Osteoblast (primary cell): Measurements from ENCODE around the gene OPN4. TPM values are rescaled to one million over a fixed set of nuclear protein-coding genes. Genes with fewer than 3 reads are reported as not detected.
A peak's percentile ranks its signal among the peaks of the same experiment; 100 is the strongest.

Experiments
- DNase-seq: peaks from one replicate; pipeline ENCODE4 v3.0.0; 2011; ENCODE audit warnings: low spot score, mixed read lengths; ENCODE audit not compliant: insufficient read length; ENCODE audit errors: missing footprints
- H2AFZ ChIP-seq: 2 replicates; pipeline ENCODE4 v1.6.0; 2011; ENCODE audit warnings: mild to moderate bottlenecking, low read length
- H3K27ac ChIP-seq: 2 replicates; pipeline ENCODE4 v1.5.1; 2011; ENCODE audit warnings: mild to moderate bottlenecking, low read depth, low read length, moderate library complexity
- H3K27me3 ChIP-seq: 2 replicates; pipeline ENCODE4 v1.6.0; 2012; ENCODE audit warnings: mild to moderate bottlenecking, control low read depth, inconsistent platforms, low read length, moderate library complexity; ENCODE audit not compliant: insufficient read depth
- H3K36me3 ChIP-seq: 2 replicates; pipeline ENCODE4 v1.5.1; 2011; ENCODE audit warnings: mild to moderate bottlenecking, low read length, control low read depth, moderate library complexity; ENCODE audit not compliant: insufficient read depth
- H3K4me1 ChIP-seq: 2 replicates; pipeline ENCODE4 v1.5.1; 2011; ENCODE audit warnings: mild to moderate bottlenecking, low read length, control low read depth, moderate library complexity; ENCODE audit not compliant: insufficient read depth
- H3K4me2 ChIP-seq: 2 replicates; pipeline ENCODE4 v1.6.0; 2011; ENCODE audit warnings: mild to moderate bottlenecking, low read length; ENCODE audit not compliant: insufficient read depth
- H3K4me3 ChIP-seq: fragments of 200-600 bp; sonication (generic); 3 replicates; pipeline ENCODE4 v1.5.1; 2012; ENCODE audit warnings: mild to moderate bottlenecking, low read length, inconsistent platforms; ENCODE audit not compliant: insufficient read depth
- H3K79me2 ChIP-seq: 2 replicates; pipeline ENCODE4 v1.6.0; 2012; ENCODE audit warnings: mild to moderate bottlenecking, low read length, control low read depth, inconsistent platforms; ENCODE audit not compliant: insufficient read depth
- H3K9me3 ChIP-seq: 2 replicates; pipeline ENCODE4 v1.5.1; 2011; ENCODE audit warnings: low read depth, low read length, control low read depth
- H4K20me1 ChIP-seq: 2 replicates; pipeline ENCODE4 v1.6.0; 2012; ENCODE audit warnings: mild to moderate bottlenecking, low read length, control low read depth; ENCODE audit not compliant: insufficient read depth
- total RNA-seq: library from RNA; depleted of rRNA; stranded (reverse); fragments of >200 nt; gene quantifications from 2 replicates; pipeline ENCODE4 v1.2.3, GENCODE V29; 2012
- TF ChIP-seq, protein P1 (sequence below): IDR thresholded peaks from 2 replicates; pipeline ENCODE4 v1.5.1; 2011; ENCODE audit warnings: mild to moderate bottlenecking, low read depth, low read length, moderate library complexity; ENCODE audit errors: extremely low read depth

OPN4 gene
- total RNA-seq, 1 donor = not detected

DNA sequence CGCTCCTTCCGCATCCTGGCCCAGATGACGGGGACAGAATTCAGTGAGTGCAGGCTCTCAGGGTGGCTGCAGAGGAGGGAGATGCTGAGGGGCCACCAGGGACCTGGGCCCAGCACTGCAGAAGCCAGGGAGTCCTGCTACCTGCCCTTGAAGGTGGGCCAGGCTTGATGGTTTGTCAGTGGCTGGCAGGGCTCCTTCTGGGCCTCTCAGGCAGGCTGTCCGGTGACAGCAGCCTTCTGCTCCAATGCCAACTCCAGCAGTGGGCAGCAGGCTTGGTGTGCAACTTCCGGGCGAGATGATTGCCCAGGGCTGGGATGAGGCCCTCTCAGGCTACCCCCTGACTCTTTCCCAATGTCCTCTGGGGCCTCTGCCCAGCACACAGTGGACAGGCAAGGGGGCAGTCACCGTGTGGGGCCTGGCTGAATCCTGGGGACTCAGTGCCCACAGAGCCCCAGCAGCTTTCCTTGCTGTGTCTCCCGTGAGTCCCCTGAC lies 37.7 kb downstream of the OPN4 start:
- H4K20me1 ChIP-seq = no peaks in the 10 kb centered on the region
- TF ChIP-seq, protein P1, sequence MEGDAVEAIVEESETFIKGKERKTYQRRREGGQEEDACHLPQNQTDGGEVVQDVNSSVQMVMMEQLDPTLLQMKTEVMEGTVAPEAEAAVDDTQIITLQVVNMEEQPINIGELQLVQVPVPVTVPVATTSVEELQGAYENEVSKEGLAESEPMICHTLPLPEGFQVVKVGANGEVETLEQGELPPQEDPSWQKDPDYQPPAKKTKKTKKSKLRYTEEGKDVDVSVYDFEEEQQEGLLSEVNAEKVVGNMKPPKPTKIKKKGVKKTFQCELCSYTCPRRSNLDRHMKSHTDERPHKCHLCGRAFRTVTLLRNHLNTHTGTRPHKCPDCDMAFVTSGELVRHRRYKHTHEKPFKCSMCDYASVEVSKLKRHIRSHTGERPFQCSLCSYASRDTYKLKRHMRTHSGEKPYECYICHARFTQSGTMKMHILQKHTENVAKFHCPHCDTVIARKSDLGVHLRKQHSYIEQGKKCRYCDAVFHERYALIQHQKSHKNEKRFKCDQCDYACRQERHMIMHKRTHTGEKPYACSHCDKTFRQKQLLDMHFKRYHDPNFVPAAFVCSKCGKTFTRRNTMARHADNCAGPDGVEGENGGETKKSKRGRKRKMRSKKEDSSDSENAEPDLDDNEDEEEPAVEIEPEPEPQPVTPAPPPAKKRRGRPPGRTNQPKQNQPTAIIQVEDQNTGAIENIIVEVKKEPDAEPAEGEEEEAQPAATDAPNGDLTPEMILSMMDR = no peak
- H3K36me3 ChIP-seq = no peaks in the 10 kb centered on the region
- H3K4me3 ChIP-seq = no peak overlapping the region
- peaks cover 19% of the 10 kb centered on the region for H3K4me1 ChIP-seq
- no peak for DNase-seq
- no peak overlapping the region for H3K4me2 ChIP-seq
- no peaks in the 10 kb centered on the region for H3K9me3 ChIP-seq
- H3K27me3 ChIP-seq = peaks cover 3% of the 10 kb centered on the region
- no peak overlapping the region for H2AFZ ChIP-seq
- H3K27ac ChIP-seq = no peak overlapping the region
- no peaks in the 10 kb centered on the region for H3K79me2 ChIP-seq

GRCh38 chr10:86692664-86693063 lies 38.3 kb downstream of the OPN4 start:
- DNase-seq = no peak
- Histone ChIP-seq H3K4me1 (peaks cover 13% of the 10 kb centered on the region), H3K79me2 (no peaks in the 10 kb centered on the region), H3K9me3 (no peaks in the 10 kb centered on the region), H3K27me3 (peaks cover 3% of the 10 kb centered on the region), H2AFZ (no peak overlapping the region), H3K4me3 (no peak overlapping the region), H4K20me1 (no peaks in the 10 kb centered on the region), H3K4me2 (no peak overlapping the region), H3K36me3 (no peaks in the 10 kb centered on the region), H3K27ac (no peak overlapping the region)
- TF ChIP-seq, protein P1 = no peak

- peaks cover 7% of the 10 kb centered on the region for H3K4me1 ChIP-seq
- H3K79me2 ChIP-seq = no peaks in the 10 kb centered on the region
- TF ChIP-seq, protein P1 = no peak
- no peaks in the 10 kb centered on the region for H4K20me1 ChIP-seq
- H3K36me3 ChIP-seq = no peaks in the 10 kb centered on the region
- H2AFZ ChIP-seq = no peak overlapping the region
- H3K4me3 ChIP-seq = no peak overlapping the region
- no peaks in the 10 kb centered on the region for H3K9me3 ChIP-seq
- peaks cover 3% of the 10 kb centered on the region for H3K27me3 ChIP-seq
- H3K4me2 ChIP-seq = peak overlapping the region; percentile 31
- no peak for DNase-seq
- no peak overlapping the region for H3K27ac ChIP-seq
Measured at GRCh38 chr10:86693275-86693674, 38.9 kb downstream of the OPN4 start.

DNA sequence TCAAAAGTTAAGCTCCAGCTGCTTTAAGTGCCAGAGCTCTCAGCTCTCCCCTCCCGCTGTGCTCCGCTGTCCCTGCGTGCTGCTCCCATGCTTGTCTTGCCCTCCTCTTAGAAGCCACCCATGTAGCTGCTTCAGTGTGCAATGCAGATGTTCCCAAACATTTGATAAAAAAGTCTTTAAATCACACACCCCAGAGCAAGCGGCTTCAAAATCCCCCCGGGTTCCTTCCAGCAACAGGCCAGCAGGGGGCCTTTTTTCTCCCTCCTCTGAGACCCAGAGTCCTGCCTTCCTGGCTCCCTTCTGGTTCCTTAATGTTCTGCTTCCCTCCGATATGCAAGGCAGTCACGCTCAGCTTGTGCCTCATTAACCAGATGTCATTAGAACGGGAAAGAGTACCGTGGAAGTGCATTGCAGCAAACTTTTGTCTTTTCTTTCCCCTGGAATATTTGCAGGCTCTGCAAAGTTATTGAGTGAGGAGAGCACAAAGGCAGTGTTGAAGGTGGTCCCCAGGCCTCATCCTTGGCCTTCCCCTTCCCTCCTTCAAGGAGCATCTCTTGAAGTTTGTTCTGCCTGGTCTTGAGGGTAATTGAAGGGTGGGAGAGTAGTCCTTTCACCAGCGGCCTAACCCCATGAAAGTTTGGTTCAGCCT lies 39.5 kb downstream of the OPN4 start:
- TF ChIP-seq, protein P1 = peak; percentile 81
- no peak overlapping the region for H3K27ac ChIP-seq
- DNase-seq = peak; percentile 92
- no peaks in the 10 kb centered on the region for H3K36me3 ChIP-seq
- no peaks in the 10 kb centered on the region for H3K9me3 ChIP-seq
- H3K4me3 ChIP-seq = no peak overlapping the region
- H2AFZ ChIP-seq = no peak overlapping the region
- H3K4me1 ChIP-seq = peaks cover 1% of the 10 kb centered on the region
- H4K20me1 ChIP-seq = no peaks in the 10 kb centered on the region
- H3K4me2 ChIP-seq = peak overlapping the region; percentile 31
- H3K27me3 ChIP-seq = peaks cover 3% of the 10 kb centered on the region
- H3K79me2 ChIP-seq = no peaks in the 10 kb centered on the region
